Esophagus muscularis mucosa (tissue), 4 donors: ENCODE results near the gene FYCO1. TPM values are rescaled to one million over a fixed set of nuclear protein-coding genes. Genes with fewer than 3 reads are reported as not detected.

Source experiments
- DNase-seq: peaks from one replicate; pipeline ENCODE4 v3.0.0-alpha.2; 2017; ENCODE audit errors: extremely low spot score
- H3K27ac ChIP-seq, 4 donors: fragments of 200-600 bp; sonication (generic); replicated peaks in 1 of 4; 1 replicate in 3 of 4; 2 replicates in 1 of 4; pipeline ENCODE4 v1.5.1; 2016 to 2019; ENCODE audit warnings: mild to moderate bottlenecking in 1 of 4
- H3K27me3 ChIP-seq, 4 donors: fragments of 200-600 bp; sonication (generic); one replicate each; pipeline versions ENCODE4 v1.5.1 to v1.6.0; 2016 to 2019
- H3K36me3 ChIP-seq, 4 donors: fragments of 200-600 bp; sonication (generic); one replicate each; pipeline ENCODE4 v1.5.1; 2016 to 2019
- H3K4me1 ChIP-seq, 4 donors: fragments of 200-600 bp; sonication (generic); one replicate each; pipeline ENCODE4 v1.5.1; 2016 to 2019
- H3K4me3 ChIP-seq, 4 donors: fragments of 200-600 bp; sonication (generic); 1 replicate in 2 of 4; 2 replicates in 2 of 4; pipeline ENCODE4 v1.5.1; 2016 to 2019; ENCODE audit warnings: mild to moderate bottlenecking in 4 of 4, moderate library complexity in 1 of 4
- H3K9me3 ChIP-seq, 4 donors: fragments of 200-600 bp; sonication (generic); 1 replicate in 3 of 4; 2 replicates in 1 of 4; pipeline ENCODE4 v1.5.1; 2016 to 2019
- EP300 ChIP-seq: sonication (generic); formaldehyde crosslinking; IDR thresholded peaks from one replicate; pipeline ENCODE4 v1.6.1; 2017; ENCODE audit warnings: antibody characterized with exemption
- POLR2A ChIP-seq: fragments of 450-650 bp; IDR thresholded peaks from one replicate; pipeline ENCODE4 v1.6.1; 2017; ENCODE audit warnings: antibody characterized with exemption, moderate library complexity, mild to moderate bottlenecking, low read depth
- POLR2AphosphoS5 ChIP-seq, 2 donors: sonication (generic); formaldehyde crosslinking; IDR thresholded peaks; one replicate each; pipeline ENCODE4 v1.6.1; 2017; ENCODE audit warnings: antibody characterized with exemption in 2 of 2
- WGBS: methylation state at CpG from one replicate; pipeline ENCODE4 v1.1.5; 2018; 5-methylcytosine and 5-hydroxymethylcytosine counted together
- intact Hi-C: fragments of 100-400 bp; cut with DNase I; formaldehyde crosslinking; loops from one replicate; pipeline ENCODE4 v1.15.1; 2023
- total RNA-seq, 4 donors: library from RNA; depleted of rRNA; stranded (reverse); fragments of >200 nt; gene quantifications; one replicate each; pipeline versions ENCODE4 v1.1.0 to v1.2.1, GENCODE V29; 2016
- TF ChIP-seq, protein P1 (sequence below), 3 experiments: fragments of 200-600 bp in 2 of 3; fragments of 450-650 bp in 1 of 3; sonication (generic) in 2 of 3; IDR thresholded peaks; one replicate each; pipeline ENCODE4 v1.5.1; 2017 to 2019; ENCODE audit warnings: antibody characterized with exemption in 3 of 3, mild to moderate bottlenecking in 2 of 3, moderate library complexity in 1 of 3

The FYCO1 gene
- total RNA-seq, 4 donors from 2014 or later: 64.1 to 122 (median 93.8) TPM

- Histone ChIP-seq H3K4me3 (no peak overlapping the region), H3K4me1 (peaks cover 7 to 19% (median 11%) of the 10 kb centered on the region in 4 donors), H3K36me3 (peaks cover 39 to 74% (median 49%) of the 10 kb centered on the region in 4 donors), H3K9me3 (no peaks in the 10 kb centered on the region), H3K27me3 (no peaks in the 10 kb centered on the region), H3K27ac (no peak overlapping the region)
- intact Hi-C loops: loop anchor here (5.0 kb wide), 1 partner anchor 176 kb away; no protein-coding TSS in a partner anchor
- no peak for DNase-seq
- no peak for TF ChIP-seq POLR2A
- no peak for TF ChIP-seq EP300
- TF ChIP-seq POLR2AphosphoS5 (IDR thresholded peaks at IDR 0.05): no peak
- TF ChIP-seq, protein P1, sequence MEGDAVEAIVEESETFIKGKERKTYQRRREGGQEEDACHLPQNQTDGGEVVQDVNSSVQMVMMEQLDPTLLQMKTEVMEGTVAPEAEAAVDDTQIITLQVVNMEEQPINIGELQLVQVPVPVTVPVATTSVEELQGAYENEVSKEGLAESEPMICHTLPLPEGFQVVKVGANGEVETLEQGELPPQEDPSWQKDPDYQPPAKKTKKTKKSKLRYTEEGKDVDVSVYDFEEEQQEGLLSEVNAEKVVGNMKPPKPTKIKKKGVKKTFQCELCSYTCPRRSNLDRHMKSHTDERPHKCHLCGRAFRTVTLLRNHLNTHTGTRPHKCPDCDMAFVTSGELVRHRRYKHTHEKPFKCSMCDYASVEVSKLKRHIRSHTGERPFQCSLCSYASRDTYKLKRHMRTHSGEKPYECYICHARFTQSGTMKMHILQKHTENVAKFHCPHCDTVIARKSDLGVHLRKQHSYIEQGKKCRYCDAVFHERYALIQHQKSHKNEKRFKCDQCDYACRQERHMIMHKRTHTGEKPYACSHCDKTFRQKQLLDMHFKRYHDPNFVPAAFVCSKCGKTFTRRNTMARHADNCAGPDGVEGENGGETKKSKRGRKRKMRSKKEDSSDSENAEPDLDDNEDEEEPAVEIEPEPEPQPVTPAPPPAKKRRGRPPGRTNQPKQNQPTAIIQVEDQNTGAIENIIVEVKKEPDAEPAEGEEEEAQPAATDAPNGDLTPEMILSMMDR (IDR thresholded peaks at IDR 0.05): no peak
- 90% methylated on average over 4 of the region's 4 CpGs for WGBS
These were observed 57.6 kb downstream of the FYCO1 start for GRCh38 chr3:45938043-45938435.

GRCh38 chr3:45937206-45938042 lies 58.2 kb downstream of the FYCO1 start:
- Histone ChIP-seq H3K4me1 (peaks cover 7 to 20% (median 11%) of the 10 kb centered on the region in 4 donors), H3K27ac (no peak overlapping the region), H3K27me3 (no peaks in the 10 kb centered on the region), H3K9me3 (no peaks in the 10 kb centered on the region), H3K4me3 (no peak overlapping the region), H3K36me3 (peaks cover 42 to 74% (median 49%) of the 10 kb centered on the region in 4 donors)
- WGBS: 89% methylated on average over 7 of the region's 8 CpGs
- TF ChIP-seq EP300: no peak
- TF ChIP-seq, protein P1 (IDR thresholded peaks at IDR 0.05): no peak
- no peak for TF ChIP-seq POLR2AphosphoS5 (IDR thresholded peaks at IDR 0.05)
- TF ChIP-seq POLR2A: no peak
- no peak for DNase-seq
- intact Hi-C loops: loop anchor here (5.0 kb wide), 1 partner anchor 175 kb away; no protein-coding TSS in a partner anchor

GRCh38 chr3:45936261-45936660 lies 59.4 kb downstream of the FYCO1 start:
- TF ChIP-seq, protein P1 (IDR thresholded peaks at IDR 0.05): no peak
- TF ChIP-seq POLR2AphosphoS5 (IDR thresholded peaks at IDR 0.05) (no peak), EP300 (no peak), POLR2A (no peak)
- Histone ChIP-seq H3K27me3 (no peaks in the 10 kb centered on the region), H3K36me3 (peaks cover 48 to 81% (median 60%) of the 10 kb centered on the region in 4 donors), H3K27ac (no peak overlapping the region), H3K4me1 (peaks cover 7 to 22% (median 11%) of the 10 kb centered on the region in 4 donors), H3K4me3 (no peak overlapping the region), H3K9me3 (no peaks in the 10 kb centered on the region)
- intact Hi-C loops: loop anchor here (5.0 kb wide), 1 partner anchor 174 kb away; no protein-coding TSS in a partner anchor
- DNase-seq: no peak
- 74% methylated on average over 4 of the region's 9 CpGs for WGBS

DNA sequence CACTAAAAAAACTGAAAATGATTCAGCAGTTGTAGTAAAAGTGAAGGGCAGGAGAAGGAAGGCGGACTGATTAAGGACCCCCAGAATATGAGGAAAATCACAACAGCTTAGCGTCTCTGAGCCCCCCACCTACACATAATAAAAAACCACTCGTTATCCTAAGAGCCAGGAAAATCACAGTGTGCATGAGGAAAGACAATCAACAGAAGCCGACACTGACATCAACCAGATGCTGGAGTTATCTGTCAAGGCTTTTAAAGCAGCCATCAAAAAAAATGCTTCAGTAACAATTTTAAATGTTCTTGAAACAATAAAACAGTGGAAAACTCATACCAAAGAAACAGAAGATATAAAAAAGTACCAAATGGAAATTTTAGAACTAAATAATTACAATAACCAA lies 62.0 kb downstream of the FYCO1 start:
- no peak overlapping the region for H3K4me3 ChIP-seq
- 74% methylated on average over 4 of the region's 4 CpGs for WGBS
- peaks cover 0 to 13% (median under 1%) of the 10 kb centered on the region in 4 donors for H3K4me1 ChIP-seq
- H3K36me3 ChIP-seq: peaks cover 75 to 99% (median 84%) of the 10 kb centered on the region in 4 donors
- intact Hi-C loops: no loop called here
- no peaks in the 10 kb centered on the region for H3K27me3 ChIP-seq
- no peak for TF ChIP-seq EP300
- no peak for TF ChIP-seq POLR2AphosphoS5 (IDR thresholded peaks at IDR 0.05)
- TF ChIP-seq POLR2A: no peak
- TF ChIP-seq, protein P1 (IDR thresholded peaks at IDR 0.05): no peak
- H3K27ac ChIP-seq: no peak overlapping the region
- no peak for DNase-seq
- no peaks in the 10 kb centered on the region for H3K9me3 ChIP-seq
